Kasumi-1 (cell line): Measurements from ENCODE around the gene TSFM.
A peak's percentile ranks its signal among the peaks of the same experiment; 100 is the strongest.

Source experiments
- DNase-seq, 2 experiments: peaks; one replicate each; lab custom pipeline; 2025; lab: John Stamatoyannopoulos, UW

Gene TSFM

GRCh38 chr12:57746025-57746424 is 36.6 kb upstream of the TSFM start:
- DNase-seq = no peak

- no peak for DNase-seq
Measured at GRCh38 chr12:57749061-57749460, 33.5 kb upstream of the TSFM start.

GRCh38 chr12:57750561-57751431 is 31.8 kb upstream of the TSFM start:
- no peak for DNase-seq

GRCh38 chr12:57751432-57751787 is 31.2 kb upstream of the TSFM start:
- no peak for DNase-seq

- DNase-seq = peak; percentile 98
Measured at GRCh38 chr12:57751788-57752667, 30.6 kb upstream of the TSFM start, which contains the start of gene CDK4. TSS of gene CDK4 (minus strand) at chr12:57752310. CDS start at chr12:57751717, 593 bp downstream.

- DNase-seq = no peak
Measured at GRCh38 chr12:57752668-57753000, 30.0 kb upstream of the TSFM start.

- DNase-seq = no peak
Measured at GRCh38 chr12:57753756-57754337, 28.7 kb upstream of the TSFM start.

GRCh38 chr12:57754411-57755193 is 28.0 kb upstream of the TSFM start, which contains the start of gene MARCHF9:
TSS of gene MARCHF9 (plus strand) at chr12:57755103. CDS start at chr12:57755529, 426 bp downstream.
- peak in 1 of 2 experiments; percentile 9 for DNase-seq

GRCh38 chr12:57755194-57755453 is 27.5 kb upstream of the TSFM start:
- DNase-seq = no peak

GRCh38 chr12:57755454-57756372 is 26.9 kb upstream of the TSFM start:
- DNase-seq = no peak

GRCh38 chr12:57756406-57757341 is 25.9 kb upstream of the TSFM start:
- peak; percentile 65 to 75 for DNase-seq

- no peak for DNase-seq
Measured at GRCh38 chr12:57757771-57758170, 24.8 kb upstream of the TSFM start.

- DNase-seq = no peak
Measured at GRCh38 chr12:57758552-57759359, 23.8 kb upstream of the TSFM start.

- peak; percentile 41 to 58 for DNase-seq
Measured at GRCh38 chr12:57759360-57759980, 23.1 kb upstream of the TSFM start.

- DNase-seq = no peak
Measured at GRCh38 chr12:57760347-57760982, 22.1 kb upstream of the TSFM start.

GRCh38 chr12:57761391-57761998 is 21.1 kb upstream of the TSFM start:
- no peak for DNase-seq

GRCh38 chr12:57762463-57762862 is 20.1 kb upstream of the TSFM start:
- no peak for DNase-seq
